Loucy (cell line): Measurements from ENCODE around the gene CCIN.

Source experiments
- H2AFZ ChIP-seq: fragments of 200-600 bp; sonication (generic); 2 replicates; pipeline ENCODE4 v1.6.0; 2016; ENCODE audit warnings: antibody characterized with exemption, mild to moderate bottlenecking, low read length, moderate library complexity
- H3F3A ChIP-seq: fragments of 200-600 bp; 2 replicates; pipeline ENCODE4 v1.6.0; 2016; ENCODE audit warnings: antibody characterized with exemption, low read depth, mild to moderate bottlenecking
- H3K27me3 ChIP-seq: fragments of 200-600 bp; sonication (generic); 2 replicates; pipeline ENCODE4 v1.6.1; 2014; ENCODE audit warnings: low read length, mild to moderate bottlenecking; ENCODE audit not compliant: insufficient read depth, poor library complexity, severe bottlenecking
- H3K36me3 ChIP-seq: fragments of 200-600 bp; sonication (generic); 2 replicates; pipeline ENCODE4 v1.6.1; 2016; ENCODE audit warnings: low read length; ENCODE audit not compliant: insufficient read depth
- H3K4me1 ChIP-seq: fragments of 200-600 bp; sonication (generic); 2 replicates; pipeline ENCODE4 v1.5.1; 2014; ENCODE audit warnings: low read length, mild to moderate bottlenecking; ENCODE audit not compliant: insufficient read depth, poor library complexity, severe bottlenecking
- H3K4me2 ChIP-seq: fragments of 200-600 bp; sonication (generic); 2 replicates; pipeline ENCODE4 v1.6.0; 2014; ENCODE audit warnings: antibody characterized with exemption, low read length, low read depth, mild to moderate bottlenecking; ENCODE audit not compliant: poor library complexity, severe bottlenecking
- H3K4me3 ChIP-seq: fragments of 200-600 bp; sonication (generic); 2 replicates; pipeline ENCODE4 v1.5.1; 2014; ENCODE audit warnings: low read length, mild to moderate bottlenecking, mixed read lengths; ENCODE audit not compliant: poor library complexity, severe bottlenecking
- H3K79me2 ChIP-seq: fragments of 200-600 bp; sonication (generic); 2 replicates; pipeline ENCODE4 v1.6.1; 2014; ENCODE audit warnings: low read length; ENCODE audit not compliant: insufficient read depth
- H3K9ac ChIP-seq: fragments of 200-600 bp; sonication (generic); 2 replicates; pipeline ENCODE4 v1.6.0; 2014; ENCODE audit warnings: mild to moderate bottlenecking, low read depth, low read length, moderate library complexity; ENCODE audit not compliant: poor library complexity, severe bottlenecking
- H3K9me2 ChIP-seq: fragments of 200-600 bp; sonication (generic); replicated peaks from 2 replicates; pipeline ENCODE4 v1.6.1; 2016; ENCODE audit warnings: low read depth, low read length, mixed read lengths
- H3K9me3 ChIP-seq: fragments of 200-600 bp; sonication (generic); 2 replicates; pipeline ENCODE4 v1.6.1; 2014; ENCODE audit warnings: mild to moderate bottlenecking, antibody characterized with exemption, low read length, low read depth; ENCODE audit not compliant: insufficient read depth
- H4K20me1 ChIP-seq: fragments of 200-600 bp; sonication (generic); 2 replicates; pipeline ENCODE4 v1.6.0; 2014; ENCODE audit warnings: antibody characterized with exemption, low read length, mild to moderate bottlenecking; ENCODE audit not compliant: insufficient read depth, poor library complexity, severe bottlenecking
- CTCF ChIP-seq: fragments of 200-600 bp; sonication (generic); conservative IDR thresholded peaks from 2 replicates; pipeline ENCODE4 v1.5.1; 2014; ENCODE audit warnings: mild to moderate bottlenecking, antibody characterized with exemption, low read length
- EZH2phosphoT487 ChIP-seq: fragments of 200-600 bp; IDR thresholded peaks from 2 replicates; pipeline ENCODE4 v1.6.1; 2018; ENCODE audit warnings: antibody characterized with exemption, mild to moderate bottlenecking, moderate library complexity, borderline replicate concordance

The CCIN gene

GRCh38 chr9:36169166-36169565 is at the start of gene CCIN:
TSS of gene CCIN (plus strand) at chr9:36169388. CDS start at chr9:36169503, 115 bp downstream.
- Histone ChIP-seq H3K27me3 (no peaks in the 10 kb centered on the region), H4K20me1 (no peaks in the 10 kb centered on the region), H3K9me3 (no peaks in the 10 kb centered on the region), H3K4me1 (no peaks in the 10 kb centered on the region), H3K36me3 (no peaks in the 10 kb centered on the region), H3K4me2 (no peak within 1 kb of the TSS), H3F3A (no peaks in the 10 kb centered on the region), H2AFZ (no peak within 1 kb of the TSS), H3K9ac (no peak within 1 kb of the TSS), H3K9me2 (no peaks in the 10 kb centered on the region), H3K79me2 (no peaks in the 10 kb centered on the region), H3K4me3 (no peak within 1 kb of the TSS)
- TF ChIP-seq EZH2phosphoT487 (no peak), CTCF (no peak)

GRCh38 chr9:36119476-36119875 is 49.7 kb upstream of the CCIN start:
- TF ChIP-seq EZH2phosphoT487: no peak
- no peak for TF ChIP-seq CTCF
- no peaks in the 10 kb centered on the region for H3K9me2 ChIP-seq
- no peaks in the 10 kb centered on the region for H3K27me3 ChIP-seq
- H3F3A ChIP-seq: no peaks in the 10 kb centered on the region
- no peaks in the 10 kb centered on the region for H3K79me2 ChIP-seq
- H3K4me3 ChIP-seq: no peak overlapping the region
- no peak overlapping the region for H3K9ac ChIP-seq
- H2AFZ ChIP-seq: no peak overlapping the region
- H3K4me1 ChIP-seq: no peaks in the 10 kb centered on the region
- no peak overlapping the region for H3K4me2 ChIP-seq
- H3K9me3 ChIP-seq: no peaks in the 10 kb centered on the region
- H4K20me1 ChIP-seq: no peaks in the 10 kb centered on the region
- H3K36me3 ChIP-seq: no peaks in the 10 kb centered on the region; the same call in 1 of the 2 replicates

- no peaks in the 10 kb centered on the region; the same call in 1 of the 2 replicates for H3K36me3 ChIP-seq
- H2AFZ ChIP-seq: no peak overlapping the region
- no peaks in the 10 kb centered on the region for H3K9me3 ChIP-seq
- H3K4me2 ChIP-seq: no peak overlapping the region
- TF ChIP-seq EZH2phosphoT487 (no peak), CTCF (no peak)
- H3K4me1 ChIP-seq: no peaks in the 10 kb centered on the region
- no peaks in the 10 kb centered on the region for H3K9me2 ChIP-seq
- no peaks in the 10 kb centered on the region for H3F3A ChIP-seq
- H3K4me3 ChIP-seq: no peak overlapping the region
- H4K20me1 ChIP-seq: no peaks in the 10 kb centered on the region
- no peak overlapping the region for H3K9ac ChIP-seq
- no peaks in the 10 kb centered on the region for H3K27me3 ChIP-seq
- H3K79me2 ChIP-seq: no peaks in the 10 kb centered on the region
These were observed 48.5 kb upstream of the CCIN start for GRCh38 chr9:36120705-36121104.
